Transverse colon (tissue), 4 donors: ENCODE measurements around the gene SLC25A1. TPM values are rescaled to one million over a fixed set of nuclear protein-coding genes. Genes with fewer than 3 reads are reported as not detected.

Source experiments
- DNase-seq: peaks from one replicate; pipeline ENCODE4 v3.0.0-alpha.2; 2019
- H3K27ac ChIP-seq, 4 donors: fragments of 200-600 bp; sonication (generic); 2 replicates each; pipeline ENCODE4 v1.5.1; 2016 to 2018; ENCODE audit warnings: inconsistent platforms in 4 of 4
- H3K27me3 ChIP-seq: fragments of 200-600 bp; sonication (generic); 2 replicates; pipeline ENCODE4 v1.5.1; 2017; ENCODE audit warnings: inconsistent platforms
- H3K36me3 ChIP-seq, 4 donors: fragments of 200-600 bp; sonication (generic); 2 replicates each; pipeline ENCODE4 v1.5.1; 2017 to 2019; ENCODE audit warnings: inconsistent platforms in 4 of 4
- H3K4me1 ChIP-seq, 4 donors: fragments of 200-600 bp; sonication (generic); 2 replicates each; pipeline ENCODE4 v1.5.1; 2017 to 2020; ENCODE audit warnings: inconsistent platforms in 4 of 4
- H3K4me3 ChIP-seq, 4 donors: fragments of 200-600 bp; sonication (generic); 1 replicate in 1 of 4; 2 replicates in 3 of 4; pipeline versions ENCODE4 v1.5.1 to v1.6.1; 2017 to 2019; ENCODE audit warnings: inconsistent platforms in 4 of 4
- H3K9me3 ChIP-seq, 2 donors: fragments of 200-600 bp; sonication (generic); 2 replicates each; pipeline ENCODE4 v1.5.1; 2017 to 2019; ENCODE audit warnings: inconsistent platforms in 2 of 2
- EP300 ChIP-seq: sonication (generic); formaldehyde crosslinking; IDR thresholded peaks from one replicate; pipeline ENCODE4 v1.6.1; 2017; ENCODE audit warnings: antibody characterized with exemption, low read depth
- POLR2A ChIP-seq: fragments of 450-650 bp; IDR thresholded peaks from one replicate; pipeline ENCODE4 v1.6.1; 2016; ENCODE audit warnings: antibody characterized with exemption, mild to moderate bottlenecking, moderate library complexity
- POLR2AphosphoS5 ChIP-seq, 3 donors: sonication (generic); formaldehyde crosslinking; IDR thresholded peaks; one replicate each; pipeline ENCODE4 v1.6.1; 2016; ENCODE audit warnings: antibody characterized with exemption in 3 of 3
- WGBS, 2 donors: methylation state at CpG; one replicate each; pipeline ENCODE4 v1.1.5; 2018; ENCODE audit warnings: low coverage in 1 of 2; 5-methylcytosine and 5-hydroxymethylcytosine counted together
- in situ Hi-C, 4 donors: fragments of 200-750 bp; cut with MboI; loops; one replicate each; pipeline versions ENCODE4 v1.15.0 to v1.15.1; 2017; ENCODE audit warnings: low sequenced_read_pairs in 3 of 4, low pct_ligation_motif_present in 1 of 4, low pct_unique_long_range_greater_than_20kb in 1 of 4
- intact Hi-C: fragments of 100-400 bp; cut with DNase I; formaldehyde crosslinking; loops from one replicate; pipeline ENCODE4 v1.15.1; 2023; ENCODE audit warnings: low total_unique reads
- total RNA-seq, 4 donors: library from RNA; depleted of rRNA; stranded (reverse); fragments of >200 nt; gene quantifications; one replicate each; pipeline ENCODE4 v1.1.0, GENCODE V29; 2016
- TF ChIP-seq, protein P1 (sequence below), 5 experiments: fragments of 200-600 bp in 3 of 5; fragments of 450-650 bp in 2 of 5; sonication (generic) in 3 of 5; IDR thresholded peaks; 1 replicate in 2 of 5; 2 replicates in 3 of 5; pipeline ENCODE4 v1.5.1; 2016 to 2017; ENCODE audit warnings: antibody characterized with exemption in 5 of 5, inconsistent platforms in 3 of 5, mild to moderate bottlenecking in 2 of 5, moderate library complexity in 1 of 5

The SLC25A1 gene
- total RNA-seq, 4 donors from 2014 or later, result 80.2 to 146 (median 132) TPM

DNA sequence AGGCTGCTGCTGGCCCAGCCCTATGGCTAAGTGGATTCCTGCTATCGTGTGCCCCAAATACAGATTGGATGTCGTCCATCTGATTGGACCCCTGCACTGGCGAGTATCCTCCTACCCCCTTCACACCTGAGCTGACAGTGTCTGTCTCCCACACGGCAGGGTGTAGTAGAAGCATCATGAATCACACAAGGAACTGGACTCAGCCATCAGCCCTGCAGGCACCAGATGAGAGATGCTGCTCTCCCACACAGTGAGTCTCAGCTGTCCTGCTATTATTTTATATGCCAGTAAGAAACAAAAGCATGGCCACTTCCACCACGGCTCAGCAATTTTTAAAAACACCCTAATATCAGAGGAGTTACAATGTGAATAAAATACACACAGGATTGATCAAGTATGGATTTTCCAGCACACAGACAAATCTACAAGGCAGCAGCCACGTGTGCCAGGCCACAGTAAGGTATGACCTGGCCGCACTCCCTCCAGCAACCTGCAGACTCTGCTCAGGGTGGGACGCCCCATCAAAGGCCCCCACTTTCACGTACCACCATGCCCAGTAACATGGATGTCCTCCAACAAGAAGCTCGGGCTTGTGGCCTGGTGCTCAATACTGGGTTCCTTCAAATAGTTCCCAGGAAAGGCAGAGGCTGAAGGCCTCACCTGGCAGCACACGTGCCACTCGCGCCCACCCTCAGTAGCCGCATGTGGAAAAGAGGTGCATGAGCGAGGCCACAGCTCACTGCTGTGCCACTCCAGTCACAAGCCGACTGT lies 16.4 kb upstream of the SLC25A1 start:
- no peaks in the 10 kb centered on the region for H3K27me3 ChIP-seq
- H3K4me1 ChIP-seq, result no peaks in the 10 kb centered on the region
- H3K36me3 ChIP-seq, result no peaks in the 10 kb centered on the region
- H3K4me3 ChIP-seq, result no peak overlapping the region
- TF ChIP-seq POLR2A (no peak), POLR2AphosphoS5 (IDR thresholded peaks at IDR 0.05) (no peak), EP300 (no peak)
- TF ChIP-seq, protein P1, sequence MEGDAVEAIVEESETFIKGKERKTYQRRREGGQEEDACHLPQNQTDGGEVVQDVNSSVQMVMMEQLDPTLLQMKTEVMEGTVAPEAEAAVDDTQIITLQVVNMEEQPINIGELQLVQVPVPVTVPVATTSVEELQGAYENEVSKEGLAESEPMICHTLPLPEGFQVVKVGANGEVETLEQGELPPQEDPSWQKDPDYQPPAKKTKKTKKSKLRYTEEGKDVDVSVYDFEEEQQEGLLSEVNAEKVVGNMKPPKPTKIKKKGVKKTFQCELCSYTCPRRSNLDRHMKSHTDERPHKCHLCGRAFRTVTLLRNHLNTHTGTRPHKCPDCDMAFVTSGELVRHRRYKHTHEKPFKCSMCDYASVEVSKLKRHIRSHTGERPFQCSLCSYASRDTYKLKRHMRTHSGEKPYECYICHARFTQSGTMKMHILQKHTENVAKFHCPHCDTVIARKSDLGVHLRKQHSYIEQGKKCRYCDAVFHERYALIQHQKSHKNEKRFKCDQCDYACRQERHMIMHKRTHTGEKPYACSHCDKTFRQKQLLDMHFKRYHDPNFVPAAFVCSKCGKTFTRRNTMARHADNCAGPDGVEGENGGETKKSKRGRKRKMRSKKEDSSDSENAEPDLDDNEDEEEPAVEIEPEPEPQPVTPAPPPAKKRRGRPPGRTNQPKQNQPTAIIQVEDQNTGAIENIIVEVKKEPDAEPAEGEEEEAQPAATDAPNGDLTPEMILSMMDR (IDR thresholded peaks at IDR 0.05), result no peak
- no peak for DNase-seq
- H3K9me3 ChIP-seq, result no peaks in the 10 kb centered on the region
- 89% methylated on average over 16 of the region's 16 CpGs; no CpG with 5 or more reads in 1 of the 2 donors for WGBS, 2 donors
- H3K27ac ChIP-seq, result no peak overlapping the region
- in situ Hi-C loops (loop anchor here in 1 of 4 donors (25.0 kb wide), 1 partner anchor 442 kb away; no protein-coding TSS in a partner anchor), intact Hi-C loops (no loop called here)

DNA sequence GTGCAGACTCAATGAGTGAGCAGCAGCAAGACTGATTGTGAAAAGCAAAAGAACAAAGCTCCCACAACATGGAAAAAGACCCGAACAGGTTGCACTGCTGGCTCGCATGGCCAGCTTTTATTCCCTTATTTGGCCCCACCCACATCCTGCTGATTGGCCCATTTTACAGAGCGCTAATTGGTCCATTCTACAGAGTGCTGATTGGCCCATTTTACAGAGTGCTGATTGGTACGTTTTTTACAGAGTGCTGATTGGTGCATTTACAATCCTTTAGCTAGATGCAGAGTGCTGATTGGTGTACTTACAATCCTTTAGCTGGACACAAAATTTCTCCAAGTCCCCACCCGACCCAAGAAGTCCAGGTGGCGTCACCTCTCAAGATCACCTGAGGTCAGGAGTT lies 15.3 kb upstream of the SLC25A1 start:
- no peak for DNase-seq
- intact Hi-C loops (no loop called here), in situ Hi-C loops (loop anchor here in 1 of 4 donors (25.0 kb wide), 1 partner anchor 443 kb away; no protein-coding TSS in a partner anchor)
- Histone ChIP-seq H3K9me3 (no peaks in the 10 kb centered on the region), H3K4me1 (no peaks in the 10 kb centered on the region), H3K27me3 (no peaks in the 10 kb centered on the region), H3K36me3 (no peaks in the 10 kb centered on the region), H3K27ac (no peak overlapping the region), H3K4me3 (no peak overlapping the region)
- TF ChIP-seq POLR2AphosphoS5 (IDR thresholded peaks at IDR 0.05), result no peak
- 17 to 89% methylated on average over 1 to 6 of the region's 6 CpGs for WGBS, 2 donors

DNA sequence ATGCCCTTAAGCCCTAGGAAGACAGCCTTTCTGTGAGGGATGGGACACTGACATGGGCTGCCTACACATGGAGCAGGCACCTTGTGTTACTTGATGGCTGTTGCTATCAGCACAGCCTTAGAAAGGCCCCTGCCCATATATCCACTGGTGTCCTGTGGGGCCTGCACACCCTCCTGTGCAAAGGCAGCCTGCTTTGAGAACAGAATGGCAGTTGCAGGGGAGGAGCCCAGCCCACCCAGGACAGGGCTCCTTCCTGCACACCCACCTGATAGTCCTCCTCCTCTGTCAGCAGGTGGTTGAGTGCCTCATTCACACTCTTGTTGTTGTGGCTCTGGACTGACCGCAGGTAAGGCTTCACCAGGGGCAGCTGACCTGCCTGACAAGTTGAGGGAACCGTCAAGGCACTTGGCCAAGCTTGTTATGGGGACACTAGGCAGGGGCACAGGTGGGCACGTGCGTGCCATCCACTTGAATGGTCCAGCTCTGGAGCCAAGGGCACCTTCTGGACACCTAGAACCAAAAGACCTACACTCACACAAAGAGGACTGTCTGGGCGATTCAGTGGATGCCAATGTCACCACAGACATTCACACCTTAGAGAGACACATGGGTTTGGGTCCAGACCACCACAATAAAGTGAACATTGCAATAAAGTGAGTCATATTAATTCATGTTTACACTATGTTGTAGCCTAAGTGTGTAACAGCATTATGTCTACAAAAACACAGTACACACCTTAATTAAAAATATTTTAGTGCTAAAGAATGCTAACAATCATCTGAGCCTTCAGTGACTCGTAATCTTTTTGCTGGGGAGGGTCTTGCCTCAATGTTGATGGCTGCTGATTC lies 9.4 kb upstream of the SLC25A1 start:
- in situ Hi-C loops, result loop anchor here in 1 of 4 donors (25.0 kb wide), 1 partner anchor 449 kb away; no protein-coding TSS in a partner anchor
- H3K27ac ChIP-seq, result no peak overlapping the region
- TF ChIP-seq, protein P1 (IDR thresholded peaks at IDR 0.05), result no peak
- no peak for TF ChIP-seq POLR2AphosphoS5 (IDR thresholded peaks at IDR 0.05)
- TF ChIP-seq EP300, result no peak
- TF ChIP-seq POLR2A, result no peak
- no peaks in the 10 kb centered on the region for H3K9me3 ChIP-seq
- 80 to 89% methylated on average over 1 to 6 of the region's 6 CpGs for WGBS, 2 donors
- no peak for DNase-seq
- no peak overlapping the region for H3K4me3 ChIP-seq
- H3K36me3 ChIP-seq, result no peaks in the 10 kb centered on the region
- no peaks in the 10 kb centered on the region for H3K4me1 ChIP-seq
- intact Hi-C loops, result no loop called here
- H3K27me3 ChIP-seq, result no peaks in the 10 kb centered on the region

DNA sequence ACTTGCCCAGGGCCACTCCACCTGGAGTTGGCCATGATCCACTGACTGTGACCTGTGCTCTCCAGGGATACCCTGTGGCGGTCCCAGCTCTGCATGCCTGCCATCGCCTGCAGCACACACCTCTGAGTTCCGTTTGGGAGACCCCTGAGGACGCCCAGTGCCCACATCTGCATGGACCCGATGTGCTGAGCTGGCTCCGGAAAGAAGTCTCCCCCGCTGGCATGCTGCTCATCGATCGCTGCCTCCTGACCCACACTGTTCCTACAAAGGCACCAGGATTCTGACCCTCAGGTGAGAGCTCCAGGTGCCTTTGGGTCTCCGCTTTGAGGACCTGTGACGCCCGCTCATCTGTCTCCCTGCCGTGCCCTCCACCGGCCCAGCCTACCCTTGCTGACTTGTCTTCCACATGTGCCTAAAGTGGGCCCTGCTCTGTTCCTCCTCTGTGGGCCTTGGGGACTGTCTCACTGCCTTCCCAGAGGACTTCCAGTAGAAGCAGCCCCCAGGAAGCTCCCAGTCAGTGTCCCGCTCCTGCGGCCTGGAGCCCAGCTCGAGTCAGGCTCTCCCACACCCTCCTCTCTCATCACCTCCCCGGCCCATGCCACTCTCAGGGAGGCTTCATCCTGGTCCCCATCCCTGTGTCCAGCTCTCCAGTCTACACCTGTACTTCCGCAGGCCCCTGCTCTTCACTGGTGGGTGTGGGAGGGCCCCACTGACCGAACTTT lies 5.9 kb upstream of the SLC25A1 start:
- Histone ChIP-seq H3K36me3 (no peaks in the 10 kb centered on the region), H3K4me3 (no peak overlapping the region), H3K27ac (no peak overlapping the region), H3K4me1 (peaks cover 3 to 8% (median 5%) of the 10 kb centered on the region in 4 donors), H3K27me3 (no peaks in the 10 kb centered on the region), H3K9me3 (no peaks in the 10 kb centered on the region)
- in situ Hi-C loops, result loop anchor here in 1 of 4 donors (25.0 kb wide), 1 partner anchor 453 kb away; no protein-coding TSS in a partner anchor
- WGBS, 2 donors, result 91 to 92% methylated on average over 5 to 20 of the region's 20 CpGs
- intact Hi-C loops, result no loop called here
- no peak for TF ChIP-seq POLR2AphosphoS5 (IDR thresholded peaks at IDR 0.05)
- no peak for TF ChIP-seq EP300
- TF ChIP-seq, protein P1 (IDR thresholded peaks at IDR 0.05), result no peak
- TF ChIP-seq POLR2A, result no peak
- no peak for DNase-seq
